Keratinocyte (primary cell): ENCODE results near the gene UGCG. TPM values are rescaled to one million over a fixed set of nuclear protein-coding genes. Genes with fewer than 3 reads are reported as not detected.

Source experiments
- DNase-seq: peaks from one replicate; pipeline ENCODE4 v3.0.0-alpha.2; 2011; ENCODE audit warnings: low read depth, missing footprints, low spot score
- FAIRE-seq: peaks from 2 replicates; lab custom pipeline; 2011; peaks lifted over from hg19 to GRCh38; lab: Jason Lieb, UNC
- H2AFZ ChIP-seq: 2 replicates; pipeline ENCODE4 v1.6.0; 2012; ENCODE audit warnings: low read length, control low read depth, inconsistent platforms; ENCODE audit not compliant: control insufficient read depth
- H3K27ac ChIP-seq: 2 replicates; pipeline ENCODE4 v1.5.1; 2011; ENCODE audit warnings: low read length; ENCODE audit not compliant: control insufficient read depth, insufficient read depth
- H3K27me3 ChIP-seq: 3 replicates; pipeline ENCODE4 v1.6.0; 2011; ENCODE audit warnings: low read length; ENCODE audit not compliant: control insufficient read depth, insufficient read depth; ENCODE audit errors: extremely low read depth
- H3K36me3 ChIP-seq, 2 experiments: 2 replicates in 1 of 2; 3 replicates in 1 of 2; pipeline ENCODE4 v1.5.1; 2011; ENCODE audit warnings: low read length in 2 of 2, mild to moderate bottlenecking in 1 of 2; ENCODE audit not compliant: control insufficient read depth in 2 of 2, insufficient read depth in 2 of 2; ENCODE audit errors: extremely low read depth in 1 of 2
- H3K4me1 ChIP-seq: 3 replicates; pipeline ENCODE4 v1.5.1; 2011; ENCODE audit warnings: low read length; ENCODE audit not compliant: control insufficient read depth, insufficient read depth; ENCODE audit errors: extremely low read depth
- H3K4me2 ChIP-seq: 3 replicates; pipeline ENCODE4 v1.6.0; 2011; ENCODE audit warnings: low read depth, low read length; ENCODE audit not compliant: control insufficient read depth, insufficient read depth; ENCODE audit errors: extremely low read depth
- H3K4me3 ChIP-seq, 3 experiments: fragments of 200-600 bp in 1 of 3; sonication (generic) in 1 of 3; 2 replicates in 2 of 3; 3 replicates in 1 of 3; pipeline ENCODE4 v1.5.1; 2011 to 2016; ENCODE audit warnings: low read length in 3 of 3, mild to moderate bottlenecking in 3 of 3, control low read depth in 2 of 3, inconsistent platforms in 1 of 3, low read depth in 1 of 3, mixed read lengths in 1 of 3, mixed run types in 1 of 3, moderate library complexity in 1 of 3; ENCODE audit not compliant: control insufficient read depth in 2 of 3, insufficient read depth in 2 of 3; ENCODE audit errors: extremely low read depth in 1 of 3
- H3K79me2 ChIP-seq: 2 replicates; pipeline ENCODE4 v1.6.0; 2012; ENCODE audit warnings: low read length; ENCODE audit not compliant: control insufficient read depth, insufficient read depth
- H3K9ac ChIP-seq: 3 replicates; pipeline ENCODE4 v1.6.0; 2011; ENCODE audit warnings: low read length; ENCODE audit not compliant: control insufficient read depth, insufficient read depth; ENCODE audit errors: extremely low read depth
- H3K9me1 ChIP-seq: 3 replicates; pipeline ENCODE4 v1.6.0; 2011; ENCODE audit warnings: low read length; ENCODE audit not compliant: control insufficient read depth, insufficient read depth; ENCODE audit errors: extremely low read depth
- H3K9me3 ChIP-seq: 2 replicates; pipeline ENCODE4 v1.5.1; 2012; ENCODE audit warnings: low read depth, low read length; ENCODE audit not compliant: control insufficient read depth
- H4K20me1 ChIP-seq: 3 replicates; pipeline ENCODE4 v1.6.0; 2011; ENCODE audit warnings: low read length; ENCODE audit not compliant: control insufficient read depth, insufficient read depth; ENCODE audit errors: extremely low read depth
- CTCF ChIP-seq, 3 experiments: IDR thresholded peaks in 1 of 3; conservative IDR thresholded peaks in 1 of 3; optimal IDR thresholded peaks in 1 of 3; 2 replicates in 2 of 3; 3 replicates in 1 of 3; pipeline versions ENCODE3 to v1.5.1; 2011; ENCODE audit warnings: low read length in 3 of 3, mild to moderate bottlenecking in 3 of 3, moderate library complexity in 2 of 3, control low read depth in 1 of 3, inconsistent platforms in 1 of 3; ENCODE audit not compliant: insufficient read depth in 2 of 3; ENCODE audit errors: extremely low read depth in 1 of 3
- EZH2 ChIP-seq: IDR thresholded peaks from one replicate; pipeline ENCODE4 v1.6.1; 2012; ENCODE audit warnings: inconsistent platforms, mild to moderate bottlenecking, low read length, moderate library complexity
- dilution Hi-C: fragments of 300-500 bp; cut with MboI; formaldehyde crosslinking; loops from one replicate; pipeline ENCODE4 v1.7.0; 2020; ENCODE audit warnings: low sequenced_read_pairs; ENCODE audit not compliant: extremely low pct_ligation_motif_present
- polyA plus RNA-seq, 5 experiments: library from polyadenylated mRNA; depleted of rRNA in 3 of 5; stranded (reverse) in 3 of 5; stranded (forward) in 1 of 5; unstranded in 1 of 5; fragments of >200 nt; gene quantifications; 1 replicate in 1 of 5; 2 replicates in 3 of 5; 3 replicates in 1 of 5; pipeline versions ENCODE4 v1.2.1 to v1.2.3, GENCODE V29; 2011 to 2012; ENCODE audit warnings: missing spikeins in 2 of 5, low read depth in 1 of 5, low replicate concordance in 1 of 5

UGCG gene
- polyA plus RNA-seq, 1 donor (not counting 4 experiments of a cell fraction or from before 2014, with no cell fraction given): 49.8 TPM

- Histone ChIP-seq H3K36me3 (no peaks in the 10 kb centered on the region), H3K9me3 (no peaks in the 10 kb centered on the region), H3K4me2 (no peak overlapping the region), H4K20me1 (no peaks in the 10 kb centered on the region), H3K79me2 (no peaks in the 10 kb centered on the region), H3K27me3 (no peaks in the 10 kb centered on the region), H3K9me1 (no peaks in the 10 kb centered on the region), H3K27ac (no peak overlapping the region), H3K4me1 (peaks cover 17% of the 10 kb centered on the region), H3K4me3 (no peak overlapping the region), H2AFZ (no peak overlapping the region), H3K9ac (peak overlapping the region; percentile 9)
- dilution Hi-C loops: no loop called here
- no peak for FAIRE-seq
- TF ChIP-seq EZH2 (no peak), CTCF (optimal IDR thresholded peaks at IDR 0.05 in 1 of 3, IDR thresholded peaks at IDR 0.05 in 1 of 3, conservative IDR thresholded peaks at IDR 0.05 in 1 of 3; ENCODE audit: extremely low read depth in 1 of 3, insufficient read depth in 2 of 3, low read length in 3 of 3) (peak in 1 of 3 experiments; percentile 60)
- no peak for DNase-seq
Observed at GRCh38 chr9:111975709-111976108, 79.1 kb downstream of the UGCG start.

DNA sequence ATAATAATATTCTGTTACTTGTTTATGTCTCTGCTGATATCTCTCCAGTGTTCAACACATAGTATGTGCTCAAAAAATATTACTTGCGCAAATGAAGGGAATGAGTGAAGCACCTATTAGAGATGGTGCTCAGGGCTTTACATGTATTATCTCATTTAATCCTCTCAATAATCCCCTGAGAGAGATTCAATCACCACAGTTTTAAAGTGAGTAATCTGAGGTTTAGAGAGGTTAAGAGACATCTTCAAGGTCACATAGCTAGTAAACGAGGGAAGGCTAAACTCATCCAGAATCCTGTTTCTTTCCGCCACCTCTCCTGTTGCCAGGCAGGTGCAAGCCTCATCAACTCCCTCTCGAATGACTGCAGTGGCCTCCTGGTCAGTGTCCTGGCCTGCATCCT is 82.0 kb downstream of the UGCG start:
- Histone ChIP-seq H3K27ac (no peak overlapping the region), H3K4me2 (no peak overlapping the region), H2AFZ (no peak overlapping the region), H3K27me3 (no peaks in the 10 kb centered on the region), H3K9me3 (no peaks in the 10 kb centered on the region), H3K4me3 (no peak overlapping the region), H3K9me1 (no peaks in the 10 kb centered on the region), H3K9ac (no peak overlapping the region), H4K20me1 (no peaks in the 10 kb centered on the region), H3K36me3 (no peaks in the 10 kb centered on the region), H3K4me1 (peaks cover 8% of the 10 kb centered on the region), H3K79me2 (no peaks in the 10 kb centered on the region)
- no peak for FAIRE-seq
- no peak for TF ChIP-seq CTCF (optimal IDR thresholded peaks at IDR 0.05 in 1 of 3, IDR thresholded peaks at IDR 0.05 in 1 of 3, conservative IDR thresholded peaks at IDR 0.05 in 1 of 3; ENCODE audit: extremely low read depth in 1 of 3, insufficient read depth in 2 of 3, low read length in 3 of 3)
- no peak for TF ChIP-seq EZH2
- dilution Hi-C loops: no loop called here
- no peak for DNase-seq
